GM13976 (cell line): Measurements from ENCODE around the gene PXYLP1.

Source experiments
- DNase-seq: peaks from one replicate; pipeline ENCODE4 v3.0.0; 2012; ENCODE audit warnings: low spot score
- CTCF ChIP-seq: IDR thresholded peaks from 2 replicates; pipeline ENCODE4 v1.5.1; 2012; ENCODE audit warnings: borderline replicate concordance, mild to moderate bottlenecking; ENCODE audit not compliant: insufficient read depth; ENCODE audit errors: extremely low read depth, missing control alignments, control extremely low read depth
- in situ Hi-C: fragments of 300-500 bp; cut with MboI; formaldehyde crosslinking; loops from one replicate; pipeline ENCODE4 v1.12.0; 2022; ENCODE audit warnings: low sequenced_read_pairs, mixed read lengths, inconsistent platforms; ENCODE audit not compliant: unreplicated experiment

The PXYLP1 gene

GRCh38 chr3:141246958-141247301, 15.3 kb downstream of the PXYLP1 start:
- in situ Hi-C loops: no loop called here
- TF ChIP-seq CTCF: no peak
- DNase-seq: no peak

- no peak for DNase-seq
- in situ Hi-C loops: no loop called here
- no peak for TF ChIP-seq CTCF
These were observed 16.4 kb downstream of the PXYLP1 start for GRCh38 chr3:141248064-141248463.

GRCh38 chr3:141249041-141249440, 17.4 kb downstream of the PXYLP1 start:
- no peak for DNase-seq
- no peak for TF ChIP-seq CTCF
- in situ Hi-C loops: no loop called here

GRCh38 chr3:141250342-141250741, 18.7 kb downstream of the PXYLP1 start:
- in situ Hi-C loops: no loop called here
- no peak for DNase-seq
- TF ChIP-seq CTCF: no peak

- in situ Hi-C loops: no loop called here
- no peak for DNase-seq
- TF ChIP-seq CTCF: no peak
These were observed 19.2 kb downstream of the PXYLP1 start for GRCh38 chr3:141250828-141251227.

GRCh38 chr3:141253326-141253725, 21.7 kb downstream of the PXYLP1 start:
- TF ChIP-seq CTCF: no peak

GRCh38 chr3:141253811-141254210, 22.2 kb downstream of the PXYLP1 start:
- in situ Hi-C loops: no loop called here
- DNase-seq: no peak
- TF ChIP-seq CTCF: no peak

More at GRCh38 chr3:141253326-141253725, 21.7 kb downstream of the PXYLP1 start:
- in situ Hi-C loops: no loop called here
- no peak for DNase-seq
